Glomerular endothelial cell (primary cell): Measurements from ENCODE around the gene UMAD1. TPM values are rescaled to one million over a fixed set of nuclear protein-coding genes. Genes with fewer than 3 reads are reported as not detected.

ENCODE experiments used
- DNase-seq: peaks from one replicate; pipeline ENCODE4 v3.0.0-alpha.2; 2011; ENCODE audit warnings: low read depth, low spot score; ENCODE audit errors: extremely low read depth
- total RNA-seq: library from RNA; depleted of rRNA; stranded (reverse); fragments of >200 nt; gene quantifications from 2 replicates; pipeline ENCODE4 v1.2.3, GENCODE V29; 2015

UMAD1 gene
- 5.4 and 9.9 TPM in 2 replicates for total RNA-seq

- peak; percentile 94 for DNase-seq
Observed at GRCh38 chr7:7640221-7641128, at the start of gene UMAD1. TSS of gene UMAD1 (plus strand) at chr7:7640752. CDS start at chr7:7673372, 32,620 bp downstream.

- no peak for DNase-seq
Observed at GRCh38 chr7:7595451-7595850, 45.1 kb upstream of the UMAD1 start.

GRCh38 chr7:7596176-7596575 lies 44.4 kb upstream of the UMAD1 start:
- DNase-seq = no peak

GRCh38 chr7:7607010-7607409 lies 33.5 kb upstream of the UMAD1 start:
- DNase-seq = no peak

GRCh38 chr7:7609330-7609729 lies 31.2 kb upstream of the UMAD1 start:
- no peak for DNase-seq

- DNase-seq = no peak
Observed at GRCh38 chr7:7612519-7612918, 28.0 kb upstream of the UMAD1 start.

GRCh38 chr7:7613210-7613609 lies 27.3 kb upstream of the UMAD1 start:
- no peak for DNase-seq

- no peak for DNase-seq
Observed at GRCh38 chr7:7614018-7614741, 26.4 kb upstream of the UMAD1 start.

- no peak for DNase-seq
Observed at GRCh38 chr7:7617550-7617949, 23.0 kb upstream of the UMAD1 start.

GRCh38 chr7:7618410-7618809 lies 22.1 kb upstream of the UMAD1 start:
- DNase-seq = no peak

GRCh38 chr7:7620236-7620635 lies 20.3 kb upstream of the UMAD1 start:
- no peak for DNase-seq

- no peak for DNase-seq
Observed at GRCh38 chr7:7620644-7621210, 19.8 kb upstream of the UMAD1 start.

- no peak for DNase-seq
Observed at GRCh38 chr7:7628476-7628875, 12.1 kb upstream of the UMAD1 start.

- no peak for DNase-seq
Observed at GRCh38 chr7:7630626-7631329, 9.8 kb upstream of the UMAD1 start.

GRCh38 chr7:7639421-7639820 lies 1.1 kb upstream of the UMAD1 start:
- DNase-seq = no peak

GRCh38 chr7:7639847-7640220 lies 718 bp upstream of the UMAD1 start:
- peak; percentile 7 for DNase-seq

- DNase-seq = peak; percentile 7
Observed at GRCh38 chr7:7641129-7641663, 644 bp downstream of the UMAD1 start.

- DNase-seq = no peak
Observed at GRCh38 chr7:7642081-7642480, 1.5 kb downstream of the UMAD1 start.

GRCh38 chr7:7647495-7648036 lies 7.0 kb downstream of the UMAD1 start:
- no peak for DNase-seq

GRCh38 chr7:7650682-7651206 lies 10.2 kb downstream of the UMAD1 start:
- DNase-seq = no peak
